Fibroblast of lung (primary cell): ENCODE measurements around the gene CORO2B. TPM values are rescaled to one million over a fixed set of nuclear protein-coding genes. Genes with fewer than 3 reads are reported as not detected.

ENCODE experiments used
- DNase-seq, 2 donors: peaks; one replicate each; pipeline versions ENCODE4 v3.0.0 to v3.0.0-alpha.2; 2010; ENCODE audit warnings: low read depth in 2 of 2
- H2AFZ ChIP-seq: 2 replicates; pipeline ENCODE4 v1.5.1; 2012; ENCODE audit warnings: low read length, control low read depth, inconsistent platforms
- H3K27ac ChIP-seq: 2 replicates; pipeline ENCODE4 v1.5.1; 2011; ENCODE audit warnings: low read length, control low read depth; ENCODE audit not compliant: insufficient read depth
- H3K27me3 ChIP-seq: 2 replicates; pipeline ENCODE4 v1.5.1; 2011; ENCODE audit warnings: mild to moderate bottlenecking, low read length; ENCODE audit not compliant: control insufficient read depth, insufficient read depth
- H3K36me3 ChIP-seq: 2 replicates; pipeline ENCODE4 v1.5.1; 2011; ENCODE audit warnings: low read length; ENCODE audit not compliant: control insufficient read depth, insufficient read depth
- H3K4me1 ChIP-seq: 2 replicates; pipeline ENCODE4 v1.5.1; 2011; ENCODE audit warnings: low read length; ENCODE audit not compliant: control insufficient read depth, insufficient read depth; ENCODE audit errors: extremely low read depth
- H3K4me2 ChIP-seq: 2 replicates; pipeline ENCODE4 v1.5.1; 2011; ENCODE audit warnings: low read length, control low read depth; ENCODE audit not compliant: insufficient read depth; ENCODE audit errors: extremely low read depth
- H3K4me3 ChIP-seq, 4 experiments: fragments of 200-600 bp in 1 of 4; sonication (generic) in 1 of 4; replicated peaks in 1 of 4; 2 replicates each; pipeline ENCODE4 v1.5.1; 2011 to 2016; ENCODE audit warnings: low read length in 4 of 4, low read depth in 3 of 4, mild to moderate bottlenecking in 3 of 4, control low read depth in 2 of 4, inconsistent platforms in 1 of 4, mixed read lengths in 1 of 4; ENCODE audit not compliant: insufficient read depth in 1 of 4; ENCODE audit errors: control extremely low read depth in 1 of 4
- H3K79me2 ChIP-seq: 2 replicates; pipeline ENCODE4 v1.5.1; 2012; ENCODE audit warnings: mild to moderate bottlenecking, low read length, inconsistent platforms; ENCODE audit not compliant: control insufficient read depth, insufficient read depth
- H3K9ac ChIP-seq: 2 replicates; pipeline ENCODE4 v1.5.1; 2011; ENCODE audit warnings: mild to moderate bottlenecking, low read length, control low read depth; ENCODE audit not compliant: insufficient read depth
- H3K9me3 ChIP-seq: 2 replicates; pipeline ENCODE4 v1.5.1; 2012; ENCODE audit warnings: low read depth, low read length; ENCODE audit not compliant: control insufficient read depth, insufficient read depth
- H4K20me1 ChIP-seq: 2 replicates; pipeline ENCODE4 v1.5.1; 2011; ENCODE audit warnings: low read length; ENCODE audit not compliant: control insufficient read depth, insufficient read depth; ENCODE audit errors: extremely low read depth
- EZH2 ChIP-seq: IDR thresholded peaks from 2 replicates; pipeline ENCODE4 v1.5.1; 2012; ENCODE audit warnings: low read length, control low read depth, mild to moderate bottlenecking; ENCODE audit errors: missing control alignments
- polyA plus RNA-seq, 2 donors: library from polyadenylated mRNA; depleted of rRNA in 1 of 2; stranded (reverse) in 1 of 2; unstranded in 1 of 2; fragments of >200 nt; gene quantifications; 2 replicates each; pipeline ENCODE4 v1.2.1, GENCODE V29; 2011 to 2012; ENCODE audit warnings: missing spikeins in 1 of 2
- total RNA-seq: library from RNA; depleted of rRNA; stranded (reverse); fragments of >200 nt; gene quantifications from 2 replicates; pipeline ENCODE4 v1.2.1, GENCODE V29; 2014
- TF ChIP-seq, protein P1 (sequence below), 2 donors: IDR thresholded peaks in 1 of 2; conservative IDR thresholded peaks in 1 of 2; 1 replicate in 1 of 2; 2 replicates in 1 of 2; pipeline ENCODE4 v1.5.1; 2011 to 2012; ENCODE audit warnings: low read length in 2 of 2, control low read depth in 1 of 2, inconsistent platforms in 1 of 2, low read depth in 1 of 2, mild to moderate bottlenecking in 1 of 2

Gene CORO2B
- total and polyA plus RNA-seq, 2 donors (not counting 1 experiment from before 2014, with no cell fraction given), result 17.5 to 25.3 TPM

DNA sequence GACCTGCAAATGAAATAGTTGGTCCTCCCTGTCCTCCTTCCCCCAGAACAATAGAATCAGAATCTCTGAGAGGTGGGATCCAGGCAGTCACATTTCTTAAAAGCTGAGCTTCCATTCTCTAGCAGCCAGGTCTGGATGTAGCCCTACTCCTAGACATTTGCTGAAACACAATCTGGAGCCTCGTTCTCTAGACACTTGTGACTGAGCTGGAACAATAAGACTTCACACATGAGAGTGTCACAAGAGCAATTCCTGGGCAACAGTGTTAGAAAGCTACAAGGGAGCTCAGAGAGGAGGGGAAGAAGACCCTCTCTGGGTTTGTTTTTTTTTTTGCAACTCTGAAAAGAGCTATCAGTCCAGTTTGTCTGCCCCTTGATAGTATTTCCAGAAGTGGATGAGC lies 14.5 kb downstream of the CORO2B start:
- no peaks in the 10 kb centered on the region for H4K20me1 ChIP-seq
- no peak overlapping the region for H3K27ac ChIP-seq
- H3K36me3 ChIP-seq, result no peaks in the 10 kb centered on the region
- H3K4me3 ChIP-seq, result no peak overlapping the region
- no peak overlapping the region for H2AFZ ChIP-seq
- no peaks in the 10 kb centered on the region for H3K9me3 ChIP-seq
- no peak for DNase-seq
- H3K27me3 ChIP-seq, result no peaks in the 10 kb centered on the region
- TF ChIP-seq, protein P1, sequence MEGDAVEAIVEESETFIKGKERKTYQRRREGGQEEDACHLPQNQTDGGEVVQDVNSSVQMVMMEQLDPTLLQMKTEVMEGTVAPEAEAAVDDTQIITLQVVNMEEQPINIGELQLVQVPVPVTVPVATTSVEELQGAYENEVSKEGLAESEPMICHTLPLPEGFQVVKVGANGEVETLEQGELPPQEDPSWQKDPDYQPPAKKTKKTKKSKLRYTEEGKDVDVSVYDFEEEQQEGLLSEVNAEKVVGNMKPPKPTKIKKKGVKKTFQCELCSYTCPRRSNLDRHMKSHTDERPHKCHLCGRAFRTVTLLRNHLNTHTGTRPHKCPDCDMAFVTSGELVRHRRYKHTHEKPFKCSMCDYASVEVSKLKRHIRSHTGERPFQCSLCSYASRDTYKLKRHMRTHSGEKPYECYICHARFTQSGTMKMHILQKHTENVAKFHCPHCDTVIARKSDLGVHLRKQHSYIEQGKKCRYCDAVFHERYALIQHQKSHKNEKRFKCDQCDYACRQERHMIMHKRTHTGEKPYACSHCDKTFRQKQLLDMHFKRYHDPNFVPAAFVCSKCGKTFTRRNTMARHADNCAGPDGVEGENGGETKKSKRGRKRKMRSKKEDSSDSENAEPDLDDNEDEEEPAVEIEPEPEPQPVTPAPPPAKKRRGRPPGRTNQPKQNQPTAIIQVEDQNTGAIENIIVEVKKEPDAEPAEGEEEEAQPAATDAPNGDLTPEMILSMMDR (conservative IDR thresholded peaks at IDR 0.05 in 1 of 2, IDR thresholded peaks at IDR 0.05 in 1 of 2; ENCODE audit: low read depth in 1 of 2, low read length in 2 of 2), result no peak
- TF ChIP-seq EZH2, result no peak
- peaks cover 30% of the 10 kb centered on the region for H3K4me1 ChIP-seq
- H3K4me2 ChIP-seq, result no peak overlapping the region
- H3K79me2 ChIP-seq, result peaks cover 92% of the 10 kb centered on the region
- H3K9ac ChIP-seq, result no peak overlapping the region

DNA sequence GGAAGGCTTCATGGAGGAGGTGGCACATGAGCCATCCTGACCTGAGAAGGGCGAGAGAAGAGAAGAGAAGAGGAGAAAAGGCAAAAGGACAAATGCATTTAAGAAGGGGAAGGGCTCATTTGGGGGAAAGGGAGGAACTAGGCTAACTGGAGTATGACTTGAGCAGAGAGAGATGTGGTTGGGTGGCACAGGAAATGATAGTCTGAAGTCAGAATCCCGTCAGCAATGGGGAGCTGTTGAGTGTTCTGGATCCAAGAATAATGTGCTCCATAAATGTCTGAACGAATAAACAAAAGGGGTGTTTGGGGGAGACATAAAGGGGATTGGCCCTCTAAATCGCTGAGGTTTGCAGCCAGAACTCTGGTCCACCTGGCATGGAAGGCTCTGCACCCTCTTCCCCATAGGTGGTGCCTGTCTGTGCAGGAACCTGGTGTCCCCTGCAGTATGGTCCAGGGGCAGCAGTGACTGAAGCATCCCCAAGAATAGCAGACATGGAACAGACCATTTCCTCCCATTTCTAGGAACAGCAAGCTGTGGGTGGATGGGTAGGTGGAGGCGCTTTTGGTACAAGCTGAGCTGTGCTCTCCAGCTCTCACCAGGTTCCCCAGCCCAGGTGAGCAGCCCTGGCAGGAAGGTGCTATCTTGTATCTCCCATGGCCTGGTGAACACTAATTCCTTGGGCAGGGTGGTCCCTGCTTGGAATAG lies 15.2 kb downstream of the CORO2B start:
- Histone ChIP-seq H3K79me2 (peaks cover 92% of the 10 kb centered on the region), H3K9ac (no peak overlapping the region), H3K27me3 (no peaks in the 10 kb centered on the region), H4K20me1 (no peaks in the 10 kb centered on the region), H3K36me3 (no peaks in the 10 kb centered on the region), H3K4me1 (peaks cover 30% of the 10 kb centered on the region), H3K27ac (no peak overlapping the region), H2AFZ (no peak overlapping the region), H3K4me3 (no peak overlapping the region), H3K4me2 (no peak overlapping the region), H3K9me3 (no peaks in the 10 kb centered on the region)
- DNase-seq, result no peak
- no peak for TF ChIP-seq EZH2

DNA sequence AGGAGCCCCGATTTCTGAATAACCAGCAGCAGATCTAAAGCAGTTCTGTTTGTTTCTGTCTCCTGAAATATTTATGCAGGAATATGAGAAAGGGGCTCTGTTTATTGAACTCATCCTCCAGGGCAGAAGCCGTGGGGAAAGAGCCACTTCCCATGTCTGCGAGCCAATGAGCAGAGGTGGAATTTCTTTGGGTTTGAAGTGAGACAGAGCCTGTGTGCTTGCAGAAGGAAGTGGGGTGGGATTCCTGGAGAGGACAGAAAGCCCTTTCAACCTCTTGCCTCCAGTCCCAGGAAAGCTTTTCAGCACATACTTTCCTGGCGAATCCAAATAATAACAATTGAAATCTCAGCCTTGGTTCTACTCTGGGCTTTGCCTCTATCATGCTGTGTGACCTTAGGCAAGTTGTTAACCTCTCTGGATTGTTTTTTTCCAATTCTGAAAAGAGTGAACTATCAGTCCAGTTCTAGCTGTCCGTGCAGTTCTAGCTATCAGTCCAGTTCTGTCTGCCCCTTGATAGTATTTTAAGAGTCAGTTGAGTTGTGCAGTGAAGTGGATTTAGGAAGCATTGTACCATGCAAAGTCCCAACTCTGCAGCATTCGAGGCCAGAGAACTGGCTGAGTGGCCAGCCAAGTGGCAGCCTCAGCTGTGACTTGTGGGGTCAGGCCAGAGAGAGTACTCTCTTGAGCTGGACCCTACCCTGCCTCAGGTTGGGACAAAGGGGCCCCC lies 15.9 kb downstream of the CORO2B start:
- H3K36me3 ChIP-seq, result no peaks in the 10 kb centered on the region
- H4K20me1 ChIP-seq, result no peaks in the 10 kb centered on the region
- H3K4me2 ChIP-seq, result no peak overlapping the region
- TF ChIP-seq EZH2, result no peak
- TF ChIP-seq, protein P1 (conservative IDR thresholded peaks at IDR 0.05 in 1 of 2, IDR thresholded peaks at IDR 0.05 in 1 of 2; ENCODE audit: low read depth in 1 of 2, low read length in 2 of 2), result no peak
- peaks cover 35% of the 10 kb centered on the region for H3K4me1 ChIP-seq
- H3K27me3 ChIP-seq, result no peaks in the 10 kb centered on the region
- H3K4me3 ChIP-seq, result no peak overlapping the region
- H3K79me2 ChIP-seq, result peaks cover 91% of the 10 kb centered on the region
- H3K9ac ChIP-seq, result no peak overlapping the region
- H3K9me3 ChIP-seq, result no peaks in the 10 kb centered on the region
- no peak overlapping the region for H3K27ac ChIP-seq
- H2AFZ ChIP-seq, result no peak overlapping the region
- DNase-seq, result no peak
